CD4-positive, alpha-beta T cell treated with Interleukin-21 for 1 hour (primary cell): ENCODE data around the gene ARHGEF28.

Source experiments
- DNase-seq: peaks from one replicate; pipeline ENCODE4 v3.0.0-alpha.2; 2020

ARHGEF28 gene

DNA sequence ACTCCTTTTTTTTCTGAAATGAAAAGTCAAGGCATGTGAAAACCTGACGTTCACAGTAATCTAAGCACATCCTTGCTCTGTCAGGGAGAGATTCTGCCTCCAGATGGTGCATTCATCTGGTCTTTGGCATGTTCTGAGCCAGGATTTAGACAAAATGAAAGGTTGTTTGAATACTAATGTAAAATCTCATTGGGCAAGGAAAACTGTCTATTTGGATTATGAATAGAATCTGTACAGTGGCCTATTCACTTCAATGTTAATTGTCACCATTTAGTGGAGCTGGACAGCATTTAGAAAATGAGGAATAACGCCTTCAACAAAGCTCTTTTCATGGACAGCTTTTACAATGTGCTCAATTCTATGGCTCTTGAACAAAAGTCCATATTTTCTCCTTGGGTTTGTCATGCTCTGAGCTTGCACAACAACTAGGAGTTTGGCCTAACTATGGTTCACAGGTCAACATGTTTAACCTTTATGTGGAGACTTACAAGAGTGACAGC is 28.9 kb downstream of the ARHGEF28 start:
- no peak for DNase-seq

GRCh38 chr5:73655521-73656160 is 29.6 kb downstream of the ARHGEF28 start:
- no peak for DNase-seq

GRCh38 chr5:73661753-73662152 is 35.8 kb downstream of the ARHGEF28 start:
- DNase-seq = no peak

DNA sequence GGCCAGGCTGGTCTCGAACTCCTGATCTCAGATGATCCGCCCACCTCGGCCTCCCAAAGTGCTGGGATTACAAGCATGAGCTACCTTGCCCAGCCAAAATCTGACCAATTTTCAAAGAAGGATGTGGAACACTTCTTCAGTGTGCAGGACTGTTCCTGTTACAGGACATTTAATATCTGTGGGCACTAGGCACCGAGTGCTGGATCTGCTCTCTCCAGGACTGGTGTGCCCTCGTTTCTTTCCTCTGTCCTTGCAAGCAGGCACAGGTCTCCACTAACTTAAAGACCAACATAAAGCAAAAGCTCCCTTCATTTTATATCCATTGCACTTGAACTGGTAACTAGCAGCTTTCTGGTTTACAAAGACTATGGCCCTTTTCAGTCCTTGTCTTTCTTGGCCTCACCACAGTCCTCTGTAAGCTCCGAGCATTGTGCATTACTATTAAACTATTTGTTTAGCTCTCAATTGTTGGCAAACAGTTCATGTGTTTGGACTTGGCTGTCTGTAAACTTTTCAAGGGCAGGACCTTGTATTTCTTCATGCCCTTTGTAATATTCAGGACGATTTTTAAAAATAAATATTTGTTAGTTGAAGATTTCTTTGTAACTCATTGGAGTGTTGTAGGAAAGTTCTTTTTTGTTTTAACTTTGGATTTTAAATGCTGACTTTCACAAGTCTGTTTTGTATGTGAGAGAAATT is 37.3 kb downstream of the ARHGEF28 start:
- DNase-seq = no peak

DNA sequence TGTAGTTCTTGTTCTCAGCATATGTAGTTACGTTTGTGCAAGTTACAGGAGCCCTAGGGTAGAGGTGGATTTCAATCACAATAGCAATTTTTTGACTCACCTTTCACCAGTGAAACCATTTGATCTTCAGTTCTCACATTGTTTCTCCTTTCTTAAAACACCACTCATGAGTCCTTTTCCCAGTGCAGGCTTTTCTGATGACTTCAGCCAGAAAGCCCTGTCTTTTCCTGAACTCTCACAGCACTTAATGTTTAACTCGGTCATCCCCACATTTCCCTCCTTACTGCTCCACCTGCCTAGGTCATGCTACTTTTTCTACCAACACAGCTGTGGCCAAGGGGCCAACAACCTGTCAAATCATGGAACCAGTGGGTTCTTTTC is 37.9 kb downstream of the ARHGEF28 start:
- no peak for DNase-seq

DNA sequence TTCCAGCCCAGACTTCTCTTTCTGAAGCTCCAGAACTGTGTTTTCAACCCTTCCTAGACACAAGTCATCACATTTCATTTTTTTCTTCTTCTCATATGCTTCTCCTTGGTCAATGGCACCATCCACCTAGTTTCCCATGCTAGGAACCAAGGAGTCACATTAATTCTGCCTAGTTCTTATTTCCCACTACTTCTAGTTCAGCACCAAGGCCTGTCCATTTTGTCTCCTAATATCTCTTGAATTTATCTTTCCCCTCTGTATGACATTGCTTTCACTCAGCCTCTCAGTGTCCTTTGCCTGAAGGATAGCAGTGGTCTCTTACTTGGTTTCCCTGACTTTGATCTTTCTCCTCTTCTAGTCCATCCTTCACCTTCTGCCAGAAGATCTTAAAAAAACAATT is 38.8 kb downstream of the ARHGEF28 start:
- no peak for DNase-seq

- DNase-seq = no peak
These were observed 40.9 kb downstream of the ARHGEF28 start for GRCh38 chr5:73666891-73667290.

GRCh38 chr5:73668017-73668416 is 42.0 kb downstream of the ARHGEF28 start:
- DNase-seq = no peak

- no peak for DNase-seq
These were observed 42.6 kb downstream of the ARHGEF28 start for GRCh38 chr5:73668486-73669111.

GRCh38 chr5:73670731-73671130 is 44.7 kb downstream of the ARHGEF28 start:
- no peak for DNase-seq

- DNase-seq = no peak
These were observed 46.1 kb downstream of the ARHGEF28 start for GRCh38 chr5:73672132-73672531.

GRCh38 chr5:73673161-73673591 is 47.2 kb downstream of the ARHGEF28 start:
- DNase-seq = no peak

- DNase-seq = no peak
These were observed 48.6 kb downstream of the ARHGEF28 start for GRCh38 chr5:73674669-73675004.

DNA sequence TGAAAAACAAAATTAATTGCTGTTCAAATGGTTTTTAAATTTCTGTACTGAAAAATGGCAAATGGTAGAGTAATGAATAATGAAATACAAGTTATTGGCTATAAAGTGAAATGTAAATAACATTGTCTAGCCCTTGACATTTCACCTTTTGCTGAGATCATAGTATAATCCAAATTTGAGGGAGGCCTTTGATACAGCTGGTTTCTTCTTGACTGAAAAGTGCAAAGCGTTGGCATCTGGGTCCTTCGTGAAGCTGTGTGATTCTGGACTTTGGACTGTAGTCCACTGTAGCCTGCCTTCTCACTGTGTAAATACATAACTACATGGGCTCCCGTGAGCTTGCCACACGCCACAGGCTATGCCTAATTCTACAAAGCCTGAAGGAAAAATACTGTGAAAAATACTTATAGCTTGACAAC is 52.3 kb downstream of the ARHGEF28 start:
- DNase-seq = no peak

DNA sequence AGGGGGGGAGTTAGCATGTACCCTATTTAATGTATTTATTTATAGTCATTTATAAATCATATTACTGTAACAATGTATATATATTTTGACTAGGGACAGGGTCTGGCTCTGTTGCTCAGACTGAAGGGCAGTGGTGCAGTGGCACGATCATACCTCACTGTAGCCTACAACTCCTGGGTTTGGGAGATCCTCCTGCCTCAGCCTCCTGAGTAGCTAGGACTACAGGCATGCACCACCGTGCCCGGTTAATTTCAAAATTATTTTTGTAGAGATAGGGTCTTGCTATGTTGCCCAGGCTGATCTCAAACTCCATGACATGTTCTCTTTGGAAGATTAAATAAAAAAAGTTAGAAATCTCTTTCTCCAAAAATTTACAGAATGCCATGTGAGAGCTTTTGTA is 52.8 kb downstream of the ARHGEF28 start:
- DNase-seq = no peak

DNA sequence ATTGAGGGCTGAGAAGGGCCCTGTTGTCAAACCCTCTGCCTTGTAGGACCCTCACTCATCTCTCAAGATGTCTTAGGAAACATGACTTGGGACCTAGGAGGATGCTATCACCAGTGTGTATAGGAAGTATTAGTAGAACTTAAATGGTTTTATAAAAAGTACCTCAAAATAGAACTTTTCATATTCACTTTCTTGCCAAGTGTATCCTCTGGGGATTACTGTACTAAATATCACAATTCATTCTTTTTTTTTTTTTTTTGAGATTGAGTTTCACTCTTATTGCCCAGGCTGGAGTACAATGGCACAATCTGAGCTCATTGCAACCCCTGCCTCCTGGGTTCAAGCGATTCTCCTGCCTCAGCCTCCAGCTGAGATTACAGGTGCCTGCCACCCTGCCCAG is 56.2 kb downstream of the ARHGEF28 start:
- DNase-seq = no peak

- DNase-seq = no peak
These were observed 58.7 kb downstream of the ARHGEF28 start for GRCh38 chr5:73684691-73685090.

- no peak for DNase-seq
These were observed 60.9 kb downstream of the ARHGEF28 start for GRCh38 chr5:73686912-73687311.

GRCh38 chr5:73687357-73687756 is 61.4 kb downstream of the ARHGEF28 start:
- DNase-seq = no peak

GRCh38 chr5:73690015-73690414 is 64.0 kb downstream of the ARHGEF28 start:
- DNase-seq = no peak

GRCh38 chr5:73691302-73692080 is 65.5 kb downstream of the ARHGEF28 start:
- no peak for DNase-seq

DNA sequence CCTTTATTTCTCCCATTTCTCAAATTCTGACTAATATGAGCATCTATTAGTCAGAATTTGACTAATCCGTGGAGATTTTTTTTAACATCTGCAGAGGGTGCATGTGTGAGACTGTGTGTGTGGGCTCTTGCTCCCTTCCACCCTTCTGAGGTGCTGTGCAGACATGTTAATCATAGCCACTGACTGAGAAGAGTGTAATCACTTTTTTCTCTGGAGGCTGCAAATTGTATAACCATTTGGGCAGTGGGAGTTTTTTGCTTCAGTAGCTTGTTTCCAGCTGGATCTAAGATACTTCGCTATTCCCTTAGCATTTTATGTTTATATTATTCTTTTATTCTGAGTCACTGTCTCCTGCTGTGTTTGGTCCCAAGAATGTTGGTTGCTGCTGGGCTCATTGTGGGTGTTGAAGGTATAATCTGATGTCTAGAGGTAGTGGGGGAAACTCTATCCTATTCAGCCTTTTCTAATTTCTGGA is 66.2 kb downstream of the ARHGEF28 start:
- DNase-seq = no peak

DNA sequence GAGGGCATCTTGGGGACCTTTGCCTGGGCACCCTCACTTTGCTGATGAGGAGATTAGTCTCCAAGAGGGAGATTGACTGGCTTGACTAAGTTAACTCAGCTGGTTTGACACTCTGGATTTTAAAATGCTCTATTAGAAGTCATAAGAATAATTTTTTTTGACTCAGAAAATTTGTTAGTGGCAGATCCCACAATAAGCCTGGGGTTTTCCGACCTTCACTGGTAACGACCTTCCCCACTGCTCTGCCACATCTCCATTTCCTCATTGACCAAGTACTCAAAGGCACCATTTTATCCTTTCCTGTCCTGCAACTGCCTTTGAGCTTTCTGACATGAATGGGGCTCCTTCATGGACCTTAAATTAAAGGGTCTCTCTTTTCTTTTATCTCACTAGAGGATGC is 67.0 kb downstream of the ARHGEF28 start:
- DNase-seq = no peak
